PC-9 (cell line): Measurements from ENCODE around the gene OSBPL6. TPM values are rescaled to one million over a fixed set of nuclear protein-coding genes. Genes with fewer than 3 reads are reported as not detected.

ENCODE experiments used
- BruUV-seq: library from RNA; stranded (reverse); fragments of 400-500 nt; replicated peaks from 2 replicates; lab custom pipeline; 2021; lab: Mats Ljungman, UMichigan
- CTCF ChIA-PET: fragments of 300-600 bp; sonication (Branson Sonifier 250); formaldehyde crosslinking; loops from one replicate; lab custom pipeline; 2022; ENCODE audit warnings: antibody characterized with exemption; lab: Charles Lee
- POLR2A ChIA-PET: fragments of 300-600 bp; sonication (Branson Sonifier 250); formaldehyde crosslinking; loops from one replicate; lab custom pipeline; 2022; ENCODE audit warnings: antibody characterized with exemption; ENCODE audit not compliant: unreplicated experiment; lab: Charles Lee
- DNase-seq, 2 experiments: peaks; one replicate each; pipeline versions ENCODE4 v3.0.0 to v3.0.0-alpha.2; 2015 to 2022; ENCODE audit warnings: mixed read lengths in 1 of 2
- H2AFZ ChIP-seq: fragments of 200-600 bp; sonication (generic); 2 replicates; pipeline ENCODE4 v1.8.1; 2017; ENCODE audit warnings: antibody characterized with exemption
- H3F3A ChIP-seq: fragments of 200-600 bp; sonication (generic); 2 replicates; pipeline ENCODE4 v1.8.1; 2017; ENCODE audit warnings: antibody characterized with exemption, mild to moderate bottlenecking, low read depth; ENCODE audit not compliant: insufficient read depth
- H3K27ac ChIP-seq: fragments of 200-600 bp; sonication (generic); 2 replicates; pipeline ENCODE4 v1.6.1; 2016; ENCODE audit warnings: mixed run types
- H3K27me3 ChIP-seq: fragments of 200-600 bp; sonication (generic); 2 replicates; pipeline ENCODE4 v1.6.1; 2016; ENCODE audit warnings: low read depth, mixed run types; ENCODE audit not compliant: insufficient read depth
- H3K36me3 ChIP-seq: fragments of 200-600 bp; sonication (generic); 2 replicates; pipeline ENCODE4 v1.6.1; 2016; ENCODE audit warnings: low read depth, mixed run types
- H3K4me1 ChIP-seq: fragments of 200-600 bp; sonication (generic); replicated peaks from 2 replicates; pipeline ENCODE4 v1.6.1; 2016; ENCODE audit warnings: mixed run types; ENCODE audit not compliant: insufficient read depth
- H3K4me2 ChIP-seq: fragments of 200-600 bp; sonication (generic); 2 replicates; pipeline ENCODE4 v1.6.1; 2017; ENCODE audit warnings: mixed run types
- H3K4me3 ChIP-seq: fragments of 200-600 bp; sonication (generic); 2 replicates; pipeline ENCODE4 v1.6.1; 2016; ENCODE audit warnings: mixed run types
- H3K79me2 ChIP-seq: fragments of 200-600 bp; sonication (generic); 2 replicates; pipeline ENCODE4 v1.6.1; 2017; ENCODE audit warnings: low read depth, mixed run types
- H3K9me2 ChIP-seq: fragments of 200-600 bp; sonication (generic); 2 replicates; pipeline ENCODE4 v1.8.1; 2017; ENCODE audit warnings: mild to moderate bottlenecking; ENCODE audit not compliant: insufficient read depth
- H3K9me3 ChIP-seq: fragments of 200-600 bp; sonication (generic); 2 replicates; pipeline ENCODE4 v1.8.1; 2016; ENCODE audit warnings: low read depth; ENCODE audit not compliant: insufficient read depth
- H4K20me1 ChIP-seq: fragments of 200-600 bp; sonication (generic); 2 replicates; pipeline ENCODE4 v1.8.1; 2017; ENCODE audit not compliant: insufficient read depth
- CTCF ChIP-seq: fragments of 200-600 bp; sonication (generic); conservative IDR thresholded peaks from 2 replicates; pipeline ENCODE4 v1.6.1; 2017; ENCODE audit warnings: mixed run types, antibody characterized with exemption, mild to moderate bottlenecking, moderate library complexity
- EZH2 ChIP-seq: fragments of 200-600 bp; sonication (generic); IDR thresholded peaks from 2 replicates; pipeline ENCODE4 v1.8.0; 2017; ENCODE audit warnings: antibody characterized with exemption, low read depth
- intact Hi-C: fragments of 100-400 bp; cut with micrococcal nuclease; formaldehyde crosslinking; loops from one replicate; pipeline ENCODE4 v1.10.0; 2022; ENCODE audit not compliant: unreplicated experiment
- total RNA-seq: library from RNA; stranded (reverse); gene quantifications from 2 replicates; pipeline ENCODE4 v1.2.3, GENCODE V29; 2021

Gene OSBPL6
- total RNA-seq, 1 experiment from 2014 or later = 2.6 TPM

GRCh38 chr2:178205853-178206521 lies 11.7 kb downstream of the OSBPL6 start:
- intact Hi-C loops = no loop called here
- H3K36me3 ChIP-seq = no peaks in the 10 kb centered on the region
- no peaks in the 10 kb centered on the region for H3K79me2 ChIP-seq
- no peaks in the 10 kb centered on the region for H4K20me1 ChIP-seq
- H3K27ac ChIP-seq = no peak overlapping the region
- no peaks in the 10 kb centered on the region for H3K4me1 ChIP-seq
- H3K9me2 ChIP-seq = no peaks in the 10 kb centered on the region
- no peak for DNase-seq
- H3K4me2 ChIP-seq = no peak overlapping the region
- POLR2A ChIA-PET = no interaction called here
- no peaks in the 10 kb centered on the region for H3F3A ChIP-seq
- no peak overlapping the region for H3K4me3 ChIP-seq
- TF ChIP-seq EZH2 = no peak
- TF ChIP-seq CTCF = no peak
- BruUV-seq = no TSS peak
- CTCF ChIA-PET = interaction anchor here (0.9 kb wide), 1 partner anchor 144 kb away, joined by 6 read pairs; no protein-coding TSS in a partner anchor
- no peaks in the 10 kb centered on the region for H3K9me3 ChIP-seq
- H2AFZ ChIP-seq = no peak overlapping the region
- no peaks in the 10 kb centered on the region for H3K27me3 ChIP-seq

GRCh38 chr2:178208336-178208735 lies 14.0 kb downstream of the OSBPL6 start:
- H3K4me2 ChIP-seq = no peak overlapping the region
- H3K4me1 ChIP-seq = no peaks in the 10 kb centered on the region
- no peaks in the 10 kb centered on the region for H3K9me2 ChIP-seq
- ChIA-PET CTCF (interaction anchor here (0.6 to 0.7 kb wide), 2 partner anchors 50 to 86 kb away, joined by 4 to 6 read pairs; no protein-coding TSS in a partner anchor), POLR2A (no interaction called here)
- no peaks in the 10 kb centered on the region for H3K36me3 ChIP-seq
- no peaks in the 10 kb centered on the region for H3F3A ChIP-seq
- no peak overlapping the region for H2AFZ ChIP-seq
- H4K20me1 ChIP-seq = no peaks in the 10 kb centered on the region
- no peaks in the 10 kb centered on the region for H3K27me3 ChIP-seq
- H3K27ac ChIP-seq = no peak overlapping the region
- no peak for DNase-seq
- no peaks in the 10 kb centered on the region for H3K9me3 ChIP-seq
- BruUV-seq = no TSS peak
- TF ChIP-seq EZH2 = no peak
- TF ChIP-seq CTCF = no peak
- no peaks in the 10 kb centered on the region for H3K79me2 ChIP-seq
- intact Hi-C loops = no loop called here
- H3K4me3 ChIP-seq = no peak overlapping the region

- POLR2A ChIA-PET = interaction anchor here (0.7 kb wide), 1 partner anchor 55 kb away, joined by 5 read pairs; no protein-coding TSS in a partner anchor
- Histone ChIP-seq H3K4me1 (no peaks in the 10 kb centered on the region), H3K9me2 (no peaks in the 10 kb centered on the region), H3K79me2 (no peaks in the 10 kb centered on the region), H3K27me3 (no peaks in the 10 kb centered on the region), H2AFZ (no peak overlapping the region), H3K27ac (no peak overlapping the region), H4K20me1 (no peaks in the 10 kb centered on the region), H3K4me2 (no peak overlapping the region), H3K9me3 (no peaks in the 10 kb centered on the region), H3K4me3 (no peak overlapping the region), H3F3A (no peaks in the 10 kb centered on the region), H3K36me3 (no peaks in the 10 kb centered on the region)
- DNase-seq = no peak
- intact Hi-C loops = no loop called here
- CTCF ChIA-PET = interaction anchor here (0.6 to 0.7 kb wide), 4 partner anchors 49 to 409 kb away, joined by 4 to 15 read pairs (median 6); no protein-coding TSS in a partner anchor
- no TSS peak for BruUV-seq
- TF ChIP-seq EZH2 (no peak), CTCF (peak; percentile 51)
These were observed 14.5 kb downstream of the OSBPL6 start for GRCh38 chr2:178208817-178209216.
